SH-SY5Y (cell line): ENCODE results near the gene DDX50.

Experiments used
- GATA2 ChIP-seq: IDR thresholded peaks from 2 replicates; pipeline ENCODE4 v1.6.1; 2011; ENCODE audit warnings: mild to moderate bottlenecking, low read depth, low read length
- GATA3 ChIP-seq: IDR thresholded peaks from 2 replicates; pipeline ENCODE4 v1.6.1; 2011; ENCODE audit warnings: low read depth, mild to moderate bottlenecking, low read length, moderate library complexity

Gene DDX50

DNA sequence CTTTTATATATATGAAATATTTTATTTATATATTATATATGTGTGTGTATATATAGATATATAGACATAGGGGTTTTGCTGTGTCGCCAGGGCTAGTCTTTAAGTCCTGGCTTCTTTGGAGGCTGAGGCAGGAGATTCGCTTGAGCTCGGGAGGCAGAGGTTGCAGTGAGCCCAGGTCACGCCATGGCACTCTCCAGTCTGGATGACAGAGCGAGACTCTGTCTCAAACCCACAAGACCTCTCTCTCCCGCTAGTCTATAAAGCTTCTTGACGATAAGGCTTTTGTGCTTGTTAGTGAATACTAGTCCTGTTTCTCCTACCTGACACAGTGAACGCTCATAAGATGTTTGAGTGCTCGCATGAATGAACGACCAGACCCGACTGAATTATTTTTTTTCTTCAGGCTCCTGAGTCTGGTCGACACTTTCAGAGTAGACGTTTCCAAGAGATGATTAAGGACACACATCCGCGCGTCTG lies 54.3 kb downstream of the DDX50 start:
- no peak for TF ChIP-seq GATA3
- no peak for TF ChIP-seq GATA2

DNA sequence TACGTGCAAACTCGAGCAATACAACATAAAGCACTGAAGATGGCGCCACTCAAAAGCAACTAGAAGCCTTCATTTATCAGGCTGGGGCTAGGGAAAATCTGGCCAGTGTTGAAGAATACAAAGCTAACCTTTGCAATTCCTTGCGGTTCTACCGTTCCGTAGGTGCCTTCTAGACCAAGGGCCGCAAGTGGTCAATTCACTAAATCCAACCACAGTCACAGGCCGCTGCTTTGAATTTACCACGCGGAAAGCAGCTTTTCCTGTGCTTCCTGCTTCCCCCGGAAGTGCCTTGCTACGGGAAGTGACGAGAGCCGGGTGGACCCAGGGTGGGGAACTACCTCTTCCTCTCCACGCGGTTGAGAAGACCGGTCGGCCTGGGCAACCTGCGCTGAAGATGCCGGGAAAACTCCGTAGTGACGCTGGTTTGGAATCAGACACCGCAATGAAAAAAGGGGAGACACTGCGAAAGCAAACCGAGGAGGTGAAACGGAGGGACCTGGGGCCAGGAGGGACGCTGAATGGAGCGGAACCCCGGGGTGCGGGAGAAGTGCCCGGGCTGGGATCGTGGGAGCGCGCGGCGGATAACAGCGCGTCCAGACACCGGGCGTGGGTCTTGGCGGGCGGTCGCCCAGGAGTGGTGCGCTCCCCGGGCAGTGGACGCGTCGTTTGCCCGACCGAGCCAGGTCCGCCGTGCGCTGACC lies 54.9 kb downstream of the DDX50 start, which contains the start of gene DDX21:
Gene DDX21, plus strand, starts transcription at position 339 of the 701 bp plus-strand sequence. Its CDS starts 56 bp downstream, at position 395.
- TF ChIP-seq GATA3 (no peak), GATA2 (no peak)

DNA sequence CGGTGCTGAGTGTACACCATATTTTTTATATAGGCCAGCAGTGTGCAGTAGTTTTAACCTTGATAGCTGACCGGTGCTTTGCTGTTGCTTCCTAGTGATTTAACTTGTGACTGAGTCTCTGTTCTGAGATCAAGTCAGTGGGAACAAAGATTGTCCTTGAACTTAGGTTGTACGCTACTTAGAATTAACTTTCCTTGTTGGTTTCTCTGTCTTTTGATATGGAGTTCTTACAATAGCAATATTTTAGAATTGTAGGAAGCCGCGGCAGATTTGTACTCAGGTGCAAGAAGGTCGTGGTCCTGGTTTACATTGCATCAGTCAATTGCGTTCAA lies 56.1 kb downstream of the DDX50 start:
- TF ChIP-seq GATA3 (no peak), GATA2 (no peak)

- no peak for TF ChIP-seq GATA3
- TF ChIP-seq GATA2, result no peak
Observed at GRCh38 chr10:68957654-68958053, 56.5 kb downstream of the DDX50 start.

DNA sequence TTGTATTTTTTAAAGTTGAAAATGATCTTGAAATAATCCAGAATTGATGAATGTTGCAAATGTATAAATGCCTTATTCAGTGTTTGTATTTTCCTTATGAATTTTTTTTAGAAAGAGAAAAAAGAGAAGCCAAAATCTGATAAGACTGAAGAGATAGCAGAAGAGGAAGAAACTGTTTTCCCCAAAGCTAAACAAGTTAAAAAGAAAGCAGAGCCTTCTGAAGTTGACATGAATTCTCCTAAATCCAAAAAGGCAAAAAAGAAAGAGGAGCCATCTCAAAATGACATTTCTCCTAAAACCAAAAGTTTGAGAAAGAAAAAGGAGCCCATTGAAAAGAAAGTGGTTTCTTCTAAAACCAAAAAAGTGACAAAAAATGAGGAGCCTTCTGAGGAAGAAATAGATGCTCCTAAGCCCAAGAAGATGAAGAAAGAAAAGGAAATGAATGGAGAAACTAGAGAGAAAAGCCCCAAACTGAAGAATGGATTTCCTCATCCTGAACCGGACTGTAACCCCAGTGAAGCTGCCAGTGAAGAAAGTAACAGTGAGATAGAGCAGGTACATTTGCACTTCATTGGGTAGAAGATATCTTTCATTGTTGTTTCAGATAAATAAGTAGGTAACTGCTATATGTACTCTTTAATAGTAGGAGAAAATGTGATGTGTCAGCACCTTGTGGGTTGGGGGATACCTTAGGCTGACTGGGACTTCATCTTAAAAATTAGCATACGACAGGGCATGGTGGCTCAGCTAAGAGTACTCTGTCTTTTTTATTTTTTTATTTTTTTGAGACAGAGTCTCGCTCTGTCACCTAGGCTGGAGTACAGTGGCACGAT lies 58.8 kb downstream of the DDX50 start:
- TF ChIP-seq GATA2 (no peak), GATA3 (no peak)

DNA sequence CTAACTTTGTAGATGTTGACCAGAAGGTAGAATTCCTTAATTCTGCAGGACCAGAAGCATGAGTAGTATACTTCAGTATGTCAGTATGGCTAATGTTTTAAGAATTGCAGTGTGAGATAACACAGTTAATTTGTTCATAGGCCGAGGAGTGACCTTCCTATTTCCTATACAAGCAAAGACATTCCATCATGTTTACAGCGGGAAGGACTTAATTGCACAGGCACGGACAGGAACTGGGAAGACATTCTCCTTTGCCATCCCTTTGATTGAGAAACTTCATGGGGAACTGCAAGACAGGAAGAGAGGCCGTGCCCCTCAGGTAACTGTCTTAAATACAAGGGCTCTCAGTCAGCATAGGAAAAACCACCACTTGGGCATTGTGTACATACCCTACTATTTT lies 62.0 kb downstream of the DDX50 start:
- TF ChIP-seq GATA3 (no peak), GATA2 (no peak)

DNA sequence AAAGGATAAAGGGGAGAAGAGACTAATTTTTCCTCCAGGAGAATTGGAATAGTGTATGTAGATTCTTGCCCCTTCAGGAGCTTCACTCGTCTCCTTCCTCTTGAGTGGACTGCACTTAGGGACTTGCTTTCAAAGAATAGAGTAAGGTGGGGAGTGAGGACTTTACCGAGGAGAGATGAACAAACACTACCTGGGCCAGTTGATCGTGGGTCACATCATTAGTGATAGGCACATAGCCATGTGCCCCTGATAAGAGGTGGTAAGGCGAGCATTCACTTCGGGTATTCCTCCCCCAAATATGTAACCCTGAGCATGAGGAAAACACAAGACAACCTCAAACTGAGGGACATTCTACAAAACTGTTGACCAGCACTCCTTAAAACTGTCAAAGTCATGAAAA lies 72.9 kb downstream of the DDX50 start:
- TF ChIP-seq GATA2 (no peak), GATA3 (no peak)

GRCh38 chr10:68981074-68981473 lies 80.0 kb downstream of the DDX50 start:
- TF ChIP-seq GATA2 (no peak), GATA3 (no peak)

GRCh38 chr10:68982389-68982788 lies 81.3 kb downstream of the DDX50 start:
- TF ChIP-seq GATA2, result no peak
- TF ChIP-seq GATA3, result no peak

GRCh38 chr10:68987611-68988010 lies 86.5 kb downstream of the DDX50 start:
- TF ChIP-seq GATA2 (no peak), GATA3 (no peak)

DNA sequence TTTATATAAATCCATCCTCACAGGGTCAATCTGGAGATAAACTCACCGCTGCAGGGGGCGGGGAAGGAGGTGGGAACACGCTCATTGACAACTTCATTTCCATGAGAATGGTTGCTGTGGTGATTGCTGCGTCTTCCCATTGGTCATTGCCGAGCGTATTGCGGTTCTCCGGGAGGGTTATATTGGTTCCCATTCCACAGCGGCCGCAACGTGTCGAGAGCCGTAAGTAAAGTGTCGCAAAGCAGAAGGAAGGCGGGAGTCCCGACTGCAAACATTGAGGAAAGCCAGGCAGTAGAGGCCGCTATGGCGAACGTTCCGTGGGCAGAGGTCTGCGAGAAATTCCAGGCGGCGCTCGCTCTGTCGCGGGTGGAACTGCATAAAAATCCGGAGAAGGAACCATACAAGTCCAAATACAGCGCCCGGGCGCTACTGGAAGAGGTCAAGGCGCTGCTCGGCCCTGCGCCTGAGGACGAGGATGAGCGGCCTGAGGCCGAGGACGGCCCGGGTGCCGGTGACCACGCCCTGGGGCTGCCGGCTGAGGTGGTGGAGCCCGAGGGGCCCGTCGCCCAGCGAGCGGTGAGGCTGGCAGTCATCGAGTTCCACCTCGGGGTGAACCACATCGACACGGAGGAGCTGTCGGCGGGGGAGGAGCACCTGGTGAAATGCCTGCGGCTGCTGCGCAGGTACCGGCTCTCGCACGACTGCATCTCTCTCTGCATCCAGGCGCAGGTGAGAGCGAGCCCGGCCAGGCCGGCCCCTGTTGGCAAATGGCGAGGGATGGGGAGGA lies 87.6 kb downstream of the DDX50 start, which contains the start of gene KIFBP:
Gene KIFBP, plus strand, starts transcription at position 274 of the 787 bp plus-strand sequence. Its CDS starts 30 bp downstream, at position 304.
- TF ChIP-seq GATA3 (no peak), GATA2 (no peak)

GRCh38 chr10:68989317-68989990 lies 88.3 kb downstream of the DDX50 start:
- TF ChIP-seq GATA3, result no peak
- TF ChIP-seq GATA2, result no peak

DNA sequence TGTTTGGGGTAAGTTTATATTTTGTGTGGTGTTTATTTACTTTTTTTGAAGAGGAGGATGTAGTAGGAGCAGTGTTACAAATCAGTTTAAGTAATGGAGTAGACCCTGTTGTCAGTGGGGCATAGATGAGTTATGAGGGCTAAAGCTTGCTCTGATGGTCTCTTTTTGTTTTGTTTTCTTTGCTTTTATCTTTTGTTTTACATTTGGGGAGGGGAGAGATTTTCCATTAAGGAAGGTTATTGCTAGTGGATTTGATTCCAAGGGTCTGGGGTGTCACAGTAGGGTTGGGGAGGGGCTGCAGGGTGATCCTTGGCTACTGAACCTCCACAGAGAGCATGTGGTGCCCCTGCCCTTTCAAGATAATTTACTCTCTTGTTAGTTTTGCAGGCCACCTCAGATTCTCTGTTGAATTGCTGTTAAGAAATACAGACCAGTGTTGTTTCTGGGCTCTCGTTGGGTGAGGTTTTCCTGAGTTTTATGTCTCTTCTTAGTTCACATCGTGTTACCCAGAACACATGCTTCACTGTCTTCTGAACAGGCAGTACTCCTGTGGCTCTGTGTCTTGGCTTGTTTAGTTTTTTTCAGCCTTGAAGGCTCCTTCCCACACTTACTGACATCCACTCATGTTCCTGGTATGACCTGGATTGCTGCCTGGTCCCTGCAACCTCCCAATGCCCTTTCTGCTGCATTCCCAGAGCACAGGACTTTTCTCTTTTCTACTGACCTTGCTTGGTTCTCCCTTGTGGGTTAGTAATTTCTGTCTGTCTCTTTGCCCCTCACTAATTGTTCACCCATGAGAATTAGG lies 91.7 kb downstream of the DDX50 start:
- TF ChIP-seq GATA2 (no peak), GATA3 (no peak)
